ENCODE data around the gene CHPF2. TPM values are rescaled to one million over a fixed set of nuclear protein-coding genes. Genes with fewer than 3 reads are reported as not detected.
A peak's percentile ranks its signal among the peaks of the same experiment; 100 is the strongest.

Gene CHPF2
- total RNA-seq, 1 donor from 2014 or later = 84.7 TPM

DNA sequence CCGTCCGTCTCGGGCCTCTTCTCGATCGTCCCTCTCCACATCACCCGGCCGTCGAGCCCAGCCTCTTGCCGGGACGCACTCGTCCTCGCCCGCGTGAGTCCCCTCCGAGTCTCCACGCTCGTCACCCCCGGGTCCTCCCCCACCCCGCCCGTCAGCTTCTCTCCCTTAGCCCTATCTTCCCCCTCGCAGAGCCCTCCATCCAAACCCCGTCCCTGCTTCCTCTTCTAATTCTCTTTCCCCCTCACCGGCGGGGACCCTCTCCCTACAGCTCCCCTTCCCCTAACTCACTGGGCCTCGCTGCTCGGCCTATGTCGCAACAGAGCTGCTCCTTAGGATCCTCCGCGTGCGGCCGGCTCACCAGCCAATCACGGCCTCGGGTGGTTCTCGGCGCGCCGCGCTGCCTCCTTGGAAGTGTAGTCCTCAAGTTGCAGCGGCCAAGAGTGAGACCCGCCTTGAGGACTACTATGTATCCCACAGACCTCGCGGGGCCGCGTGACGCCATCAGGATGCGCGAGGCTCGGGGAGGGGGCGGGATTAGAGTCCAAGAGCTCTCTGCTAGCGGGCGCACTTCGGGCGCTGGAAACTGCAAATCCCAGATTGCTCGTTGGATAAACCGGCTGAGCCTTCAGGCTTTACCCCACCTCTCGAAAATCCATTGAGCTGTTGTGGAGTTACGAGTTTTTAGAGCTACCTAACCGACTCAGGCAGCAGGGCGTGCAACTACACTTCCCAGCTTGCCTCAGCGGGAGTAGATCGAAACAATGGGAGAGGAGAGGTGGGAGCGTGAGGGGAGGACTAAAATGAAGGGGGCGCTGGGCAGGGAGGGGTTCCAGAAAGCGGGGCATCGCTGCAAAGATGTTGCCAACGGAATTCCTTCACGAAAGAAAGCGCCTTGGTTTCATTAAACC is 5.2 kb upstream of the CHPF2 start, which contains the start of gene ABCF2:
ABCF2 (minus strand) TSS at position 331 of the 908 bp plus-strand sequence. CDS start 747 bp downstream, outside the sequence.
- Mint-ChIP-seq H3K9me3 (ENCODE audit: unreplicated experiment) (no peaks in the 10 kb centered on the region), H3K4me1 (ENCODE audit: low read depth, unreplicated experiment) (peaks cover 16% of the 10 kb centered on the region), H3K27ac (ENCODE audit: unreplicated experiment) (peak within 1 kb of the TSS; percentile 96), H3K4me3 (ENCODE audit: unreplicated experiment) (peak within 1 kb of the TSS; percentile 97), H3K27me3 (ENCODE audit: low read depth, unreplicated experiment) (no peaks in the 10 kb centered on the region), H3K36me3 (ENCODE audit: low read depth, unreplicated experiment) (peaks cover 7% of the 10 kb centered on the region)
- peaks cover 29% of the 10 kb centered on the region for H3K79me2 ChIP-seq (ENCODE audit: insufficient read depth, low read length)
- H3K9ac ChIP-seq (ENCODE audit: low read length) = peak within 1 kb of the TSS; percentile 91
- no peaks in the 10 kb centered on the region for H3K9me3 ChIP-seq (ENCODE audit: insufficient read depth, low read depth, low read length)
- no peak for FAIRE-seq
- H4K20me1 ChIP-seq (ENCODE audit: insufficient read depth, low read length) = peaks cover 23% of the 10 kb centered on the region
- peak within 1 kb of the TSS; percentile 95 for H2AFZ ChIP-seq (ENCODE audit: low read depth, low read length)
- H3K4me2 ChIP-seq (ENCODE audit: low read length) = peak within 1 kb of the TSS; percentile 94
- H3K4me3 ChIP-seq (ENCODE audit: insufficient read depth, low read depth, low read length) = peak within 1 kb of the TSS; percentile 89
- peak; percentile 98 for DNase-seq (ENCODE audit: low read depth)
- H3K4me1 ChIP-seq (ENCODE audit: insufficient read depth, low read length) = peaks cover 22% of the 10 kb centered on the region
- H3K27ac ChIP-seq (ENCODE audit: low read depth, low read length) = peak within 1 kb of the TSS; percentile 74
- H3K36me3 ChIP-seq (ENCODE audit: insufficient read depth, low read length) = peaks cover 23% of the 10 kb centered on the region
- TF ChIP-seq, protein P1, sequence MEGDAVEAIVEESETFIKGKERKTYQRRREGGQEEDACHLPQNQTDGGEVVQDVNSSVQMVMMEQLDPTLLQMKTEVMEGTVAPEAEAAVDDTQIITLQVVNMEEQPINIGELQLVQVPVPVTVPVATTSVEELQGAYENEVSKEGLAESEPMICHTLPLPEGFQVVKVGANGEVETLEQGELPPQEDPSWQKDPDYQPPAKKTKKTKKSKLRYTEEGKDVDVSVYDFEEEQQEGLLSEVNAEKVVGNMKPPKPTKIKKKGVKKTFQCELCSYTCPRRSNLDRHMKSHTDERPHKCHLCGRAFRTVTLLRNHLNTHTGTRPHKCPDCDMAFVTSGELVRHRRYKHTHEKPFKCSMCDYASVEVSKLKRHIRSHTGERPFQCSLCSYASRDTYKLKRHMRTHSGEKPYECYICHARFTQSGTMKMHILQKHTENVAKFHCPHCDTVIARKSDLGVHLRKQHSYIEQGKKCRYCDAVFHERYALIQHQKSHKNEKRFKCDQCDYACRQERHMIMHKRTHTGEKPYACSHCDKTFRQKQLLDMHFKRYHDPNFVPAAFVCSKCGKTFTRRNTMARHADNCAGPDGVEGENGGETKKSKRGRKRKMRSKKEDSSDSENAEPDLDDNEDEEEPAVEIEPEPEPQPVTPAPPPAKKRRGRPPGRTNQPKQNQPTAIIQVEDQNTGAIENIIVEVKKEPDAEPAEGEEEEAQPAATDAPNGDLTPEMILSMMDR (IDR thresholded peaks at IDR 0.05; ENCODE audit: insufficient read depth, low read depth, low read length) = no peak
- no peak for TF ChIP-seq EZH2 (IDR thresholded peaks at IDR 0.05; ENCODE audit: insufficient read depth, low read length)
- no peaks in the 10 kb centered on the region for H3K27me3 ChIP-seq (ENCODE audit: insufficient read depth, low read length)

DNA sequence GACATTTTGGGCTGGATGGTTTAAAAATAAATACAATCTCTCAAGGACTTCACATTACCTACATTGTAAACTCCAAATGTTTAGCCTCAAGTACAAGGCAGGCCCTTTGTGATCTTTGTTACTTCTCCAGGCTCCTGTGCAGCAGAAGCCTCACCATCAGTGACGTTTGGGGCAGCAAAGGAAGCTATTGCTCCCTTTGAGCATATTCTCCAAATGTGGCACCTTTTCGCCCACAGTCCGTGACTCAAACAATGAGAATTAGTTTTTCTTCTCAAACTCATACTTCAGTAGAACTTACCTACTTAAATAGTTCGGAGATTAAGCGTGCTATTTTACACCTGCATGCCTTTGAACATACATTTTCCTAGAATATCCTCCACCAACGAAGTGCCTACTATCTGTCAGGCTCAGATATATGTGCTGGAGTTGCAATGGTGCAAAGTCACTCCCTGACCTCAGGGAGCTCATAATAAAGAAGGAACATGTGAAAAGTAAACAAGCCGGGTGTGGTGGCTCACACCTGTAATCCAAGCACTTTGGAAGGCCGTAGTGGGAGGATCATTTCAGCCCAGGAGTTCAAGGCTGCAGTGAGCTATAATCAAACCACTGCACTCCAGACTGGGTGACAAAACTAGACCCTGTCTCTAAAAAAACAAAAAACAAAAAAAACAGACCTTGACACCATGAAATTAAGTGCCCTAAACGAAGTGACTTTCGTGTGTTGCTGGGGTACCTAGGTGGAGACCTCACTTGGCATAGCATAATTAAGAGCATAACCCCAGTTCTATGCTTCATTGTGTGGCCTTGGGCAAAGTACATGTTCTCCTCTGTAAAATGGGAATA is 4.0 kb upstream of the CHPF2 start:
- Mint-ChIP-seq H3K4me3 (ENCODE audit: unreplicated experiment) (peak overlapping the region; percentile 97), H3K4me1 (ENCODE audit: low read depth, unreplicated experiment) (peaks cover 16% of the 10 kb centered on the region), H3K27ac (ENCODE audit: unreplicated experiment) (peak overlapping the region; percentile 73), H3K27me3 (ENCODE audit: low read depth, unreplicated experiment) (no peaks in the 10 kb centered on the region), H3K36me3 (ENCODE audit: low read depth, unreplicated experiment) (peaks cover 8% of the 10 kb centered on the region), H3K9me3 (ENCODE audit: unreplicated experiment) (no peaks in the 10 kb centered on the region)
- Histone ChIP-seq H3K4me1 (ENCODE audit: insufficient read depth, low read length) (peaks cover 22% of the 10 kb centered on the region), H3K79me2 (ENCODE audit: insufficient read depth, low read length) (peaks cover 39% of the 10 kb centered on the region), H3K9me3 (ENCODE audit: insufficient read depth, low read depth, low read length) (no peaks in the 10 kb centered on the region), H2AFZ (ENCODE audit: low read depth, low read length) (peak overlapping the region; percentile 95), H3K4me3 (ENCODE audit: insufficient read depth, low read depth, low read length) (peak overlapping the region; percentile 89), H3K36me3 (ENCODE audit: insufficient read depth, low read length) (peaks cover 12% of the 10 kb centered on the region), H4K20me1 (ENCODE audit: insufficient read depth, low read length) (peaks cover 25% of the 10 kb centered on the region), H3K27me3 (ENCODE audit: insufficient read depth, low read length) (no peaks in the 10 kb centered on the region), H3K4me2 (ENCODE audit: low read length) (peak overlapping the region; percentile 94), H3K9ac (ENCODE audit: low read length) (peak overlapping the region; percentile 91), H3K27ac (ENCODE audit: low read depth, low read length) (peak overlapping the region; percentile 74)
- TF ChIP-seq, protein P1 (IDR thresholded peaks at IDR 0.05; ENCODE audit: insufficient read depth, low read depth, low read length) = no peak
- TF ChIP-seq EZH2 (IDR thresholded peaks at IDR 0.05; ENCODE audit: insufficient read depth, low read length) = no peak
- DNase-seq (ENCODE audit: low read depth) (no peak), FAIRE-seq (no peak)
